HFFc6 (cell line): ENCODE data around the gene UPP2. TPM values are rescaled to one million over a fixed set of nuclear protein-coding genes. Genes with fewer than 3 reads are reported as not detected.

Experiments
- DNase-seq: peaks from one replicate; pipeline ENCODE4 v3.0.0-alpha.2; 2018
- H3K27ac Mint-ChIP-seq: 2 replicates; pipeline ENCODE4 v1.8.0; 2020; ENCODE audit warnings: mild to moderate bottlenecking, mixed read lengths
- H3K27me3 Mint-ChIP-seq: 2 replicates; pipeline ENCODE4 v1.8.0; 2021; ENCODE audit warnings: mild to moderate bottlenecking, moderate library complexity, mixed read lengths; ENCODE audit not compliant: insufficient read depth
- H3K36me3 Mint-ChIP-seq: 2 replicates; pipeline ENCODE4 v1.8.0; 2021; ENCODE audit warnings: low read depth, mixed read lengths
- H3K4me1 Mint-ChIP-seq: 2 replicates; pipeline ENCODE4 v1.8.0; 2020; ENCODE audit warnings: low read depth, mixed read lengths
- H3K4me3 Mint-ChIP-seq: 2 replicates; pipeline ENCODE4 v1.8.0; 2020; ENCODE audit warnings: mild to moderate bottlenecking, moderate library complexity, mixed read lengths
- H3K9me3 Mint-ChIP-seq: 2 replicates; pipeline ENCODE4 v1.8.0; 2020; ENCODE audit warnings: mild to moderate bottlenecking, mixed read lengths
- CTCF ChIP-seq: fragments of 200-600 bp; sonication (generic); IDR thresholded peaks from 2 replicates; pipeline ENCODE4 v1.5.0; 2021; ENCODE audit warnings: antibody characterized with exemption, mild to moderate bottlenecking
- total RNA-seq, 6 experiments: library from RNA; stranded (reverse); fragmentation: NEBNext Ultra II Directional; extraction: Animal tissue kit (Norgen Biotek cat#: 25700); gene quantifications; 2 replicates in 1 of 6; 3 replicates in 5 of 6; pipeline ENCODE4 v1.2.3, GENCODE V29; 2021

UPP2 gene
- total RNA-seq, 6 experiments from 2014 or later, result not detected

GRCh38 chr2:158131483-158131912, 29.8 kb downstream of the UPP2 start:
- no peak for DNase-seq
- Mint-ChIP-seq H3K27me3 (peaks cover 5% of the 10 kb centered on the region), H3K36me3 (no peaks in the 10 kb centered on the region), H3K9me3 (no peaks in the 10 kb centered on the region), H3K27ac (no peak overlapping the region), H3K4me3 (no peak overlapping the region), H3K4me1 (no peaks in the 10 kb centered on the region)
- TF ChIP-seq CTCF, result no peak

- H3K27me3 Mint-ChIP-seq, result peaks cover 5% of the 10 kb centered on the region
- no peaks in the 10 kb centered on the region for H3K4me1 Mint-ChIP-seq
- H3K27ac Mint-ChIP-seq, result no peak overlapping the region
- no peak for DNase-seq
- no peak overlapping the region for H3K4me3 Mint-ChIP-seq
- no peak for TF ChIP-seq CTCF
- H3K9me3 Mint-ChIP-seq, result no peaks in the 10 kb centered on the region
- no peaks in the 10 kb centered on the region for H3K36me3 Mint-ChIP-seq
Measured at GRCh38 chr2:158131919-158132566, 30.4 kb downstream of the UPP2 start.

DNA sequence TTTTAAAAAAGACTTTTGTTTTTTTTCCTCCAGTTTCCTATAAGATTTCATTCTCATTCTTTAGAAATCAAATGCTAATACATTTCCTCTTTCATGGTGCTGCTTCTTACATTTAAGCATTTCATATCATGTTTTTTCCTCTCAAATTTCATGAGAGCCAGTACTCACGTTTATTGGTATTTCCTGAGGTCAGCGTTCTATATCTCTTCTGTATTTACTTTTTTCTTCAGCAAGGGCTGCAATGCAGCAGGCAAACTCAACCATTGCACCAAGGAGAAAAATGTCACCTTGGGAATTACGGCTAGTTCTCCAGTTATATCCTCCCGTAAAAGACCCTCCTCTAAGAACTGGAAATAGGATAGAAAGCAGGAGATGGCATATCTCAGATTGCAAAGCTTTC, 32.4 kb downstream of the UPP2 start:
- no peak overlapping the region for H3K4me3 Mint-ChIP-seq
- DNase-seq, result no peak
- no peak for TF ChIP-seq CTCF
- no peaks in the 10 kb centered on the region for H3K4me1 Mint-ChIP-seq
- no peaks in the 10 kb centered on the region for H3K36me3 Mint-ChIP-seq
- H3K27me3 Mint-ChIP-seq, result peaks cover 3% of the 10 kb centered on the region
- no peaks in the 10 kb centered on the region for H3K9me3 Mint-ChIP-seq
- no peak overlapping the region for H3K27ac Mint-ChIP-seq

DNA sequence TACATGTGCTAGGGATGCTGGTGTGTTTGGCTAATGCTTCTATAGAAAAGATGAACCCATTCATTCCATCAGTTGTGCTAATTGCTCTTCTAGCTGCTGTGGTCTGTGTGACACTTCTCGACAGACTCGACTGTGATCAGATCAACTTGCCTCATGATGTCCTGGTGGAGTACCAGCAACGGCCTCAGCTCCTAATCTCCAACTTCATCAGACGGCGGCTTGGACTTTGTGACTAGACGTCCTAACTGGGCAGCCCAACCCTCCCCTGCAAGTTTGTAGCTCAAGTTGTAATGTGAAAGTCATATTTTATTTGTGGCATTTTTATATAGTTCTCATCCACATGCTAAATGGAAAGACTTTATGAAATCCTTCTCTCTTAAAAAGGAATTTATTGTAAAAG, 33.0 kb downstream of the UPP2 start:
- Mint-ChIP-seq H3K36me3 (no peaks in the 10 kb centered on the region), H3K4me1 (no peaks in the 10 kb centered on the region), H3K27me3 (peaks cover under 1% of the 10 kb centered on the region), H3K4me3 (no peak overlapping the region), H3K9me3 (no peaks in the 10 kb centered on the region), H3K27ac (no peak overlapping the region)
- no peak for TF ChIP-seq CTCF
- no peak for DNase-seq

DNA sequence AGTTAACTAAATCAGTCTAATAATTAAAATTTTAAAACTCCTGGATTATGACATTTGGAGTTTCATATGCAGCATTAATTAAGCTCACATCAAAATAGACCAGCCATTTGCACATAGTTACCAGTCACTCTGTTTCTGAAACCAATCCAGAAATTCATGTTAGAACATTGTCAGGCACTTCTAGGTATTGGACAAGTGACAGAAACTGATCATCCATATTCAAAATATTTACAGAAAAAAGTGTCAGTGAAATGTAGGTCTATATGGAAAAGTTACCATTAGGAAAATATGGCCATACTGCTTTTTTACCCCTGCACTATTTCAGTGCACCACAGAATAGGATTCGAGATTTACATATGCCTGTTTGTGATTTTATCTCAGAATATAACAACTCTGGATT, 33.4 kb downstream of the UPP2 start:
- H3K27me3 Mint-ChIP-seq, result peaks cover 3% of the 10 kb centered on the region

More for the DNA sequence above, 33.4 kb downstream of the UPP2 start:
- H3K36me3 Mint-ChIP-seq, result no peaks in the 10 kb centered on the region
- TF ChIP-seq CTCF, result no peak
- no peak overlapping the region for H3K27ac Mint-ChIP-seq
- no peaks in the 10 kb centered on the region for H3K4me1 Mint-ChIP-seq
- no peaks in the 10 kb centered on the region for H3K9me3 Mint-ChIP-seq
- no peak overlapping the region for H3K4me3 Mint-ChIP-seq
- DNase-seq, result no peak
